DND-41 (cell line): ENCODE measurements around the gene ALB.

Source experiments
- ATAC-seq: fragments of 200-7000 bp; cut with Tn5 transposase; 3 replicates; pipeline ENCODE4 v1.9.1; 2021; ENCODE audit warnings: low read depth; ENCODE audit not compliant: insufficient read depth
- DNase-seq: peaks from one replicate; pipeline ENCODE4 v3.0.0-alpha.2; 2020
- H2AFZ ChIP-seq: 2 replicates; pipeline ENCODE4 v1.6.0; 2012; ENCODE audit warnings: low read depth, low read length
- H3K27ac ChIP-seq: 2 replicates; pipeline ENCODE4 v1.5.1; 2012; ENCODE audit warnings: low read length, inconsistent platforms
- H3K27me3 ChIP-seq: fragments of 200-600 bp; sonication (generic); 2 replicates; pipeline ENCODE4 v1.6.0; 2012; ENCODE audit warnings: low read length, mild to moderate bottlenecking, inconsistent platforms; ENCODE audit not compliant: insufficient read depth, poor library complexity
- H3K36me3 ChIP-seq: 2 replicates; pipeline ENCODE4 v1.5.1; 2012; ENCODE audit warnings: low read length, inconsistent platforms; ENCODE audit not compliant: insufficient read depth
- H3K4me1 ChIP-seq: 2 replicates; pipeline ENCODE4 v1.5.1; 2012; ENCODE audit warnings: mild to moderate bottlenecking, low read length; ENCODE audit not compliant: insufficient read depth
- H3K4me2 ChIP-seq: 2 replicates; pipeline ENCODE4 v1.6.0; 2012; ENCODE audit warnings: mild to moderate bottlenecking, moderate library complexity, low read length, inconsistent platforms; ENCODE audit not compliant: insufficient read depth
- H3K4me3 ChIP-seq, 2 experiments: fragments of 200-600 bp in 1 of 2; shearing (Covaris generic) in 1 of 2; 2 replicates each; pipeline ENCODE4 v1.5.1; 2012 to 2016; ENCODE audit warnings: inconsistent platforms in 2 of 2, low read length in 2 of 2, mild to moderate bottlenecking in 2 of 2, low read depth in 1 of 2, moderate library complexity in 1 of 2
- H3K79me2 ChIP-seq: 2 replicates; pipeline ENCODE4 v1.6.0; 2012; ENCODE audit warnings: low read length, inconsistent platforms; ENCODE audit not compliant: insufficient read depth
- H3K9ac ChIP-seq: 2 replicates; pipeline ENCODE4 v1.6.0; 2012; ENCODE audit warnings: low read depth, mild to moderate bottlenecking, inconsistent platforms, low read length, moderate library complexity
- H3K9me3 ChIP-seq: 2 replicates; pipeline ENCODE4 v1.5.1; 2012; ENCODE audit warnings: low read length, moderate library complexity, mild to moderate bottlenecking, inconsistent platforms; ENCODE audit not compliant: insufficient read depth, severe bottlenecking
- H4K20me1 ChIP-seq: 2 replicates; pipeline ENCODE4 v1.6.0; 2012; ENCODE audit warnings: low read length; ENCODE audit not compliant: insufficient read depth
- EZH2 ChIP-seq: IDR thresholded peaks from 3 replicates; pipeline ENCODE4 v1.6.1; 2012; ENCODE audit warnings: borderline replicate concordance, low read depth, mild to moderate bottlenecking, moderate library complexity, low read length, inconsistent platforms; ENCODE audit not compliant: severe bottlenecking
- TF ChIP-seq, protein P1 (sequence below): IDR thresholded peaks from 2 replicates; pipeline ENCODE4 v1.5.1; 2012; ENCODE audit warnings: borderline replicate concordance, low read length, moderate library complexity, mild to moderate bottlenecking; ENCODE audit not compliant: poor library complexity, severe bottlenecking; ENCODE audit errors: extremely low read depth

Gene ALB

DNA sequence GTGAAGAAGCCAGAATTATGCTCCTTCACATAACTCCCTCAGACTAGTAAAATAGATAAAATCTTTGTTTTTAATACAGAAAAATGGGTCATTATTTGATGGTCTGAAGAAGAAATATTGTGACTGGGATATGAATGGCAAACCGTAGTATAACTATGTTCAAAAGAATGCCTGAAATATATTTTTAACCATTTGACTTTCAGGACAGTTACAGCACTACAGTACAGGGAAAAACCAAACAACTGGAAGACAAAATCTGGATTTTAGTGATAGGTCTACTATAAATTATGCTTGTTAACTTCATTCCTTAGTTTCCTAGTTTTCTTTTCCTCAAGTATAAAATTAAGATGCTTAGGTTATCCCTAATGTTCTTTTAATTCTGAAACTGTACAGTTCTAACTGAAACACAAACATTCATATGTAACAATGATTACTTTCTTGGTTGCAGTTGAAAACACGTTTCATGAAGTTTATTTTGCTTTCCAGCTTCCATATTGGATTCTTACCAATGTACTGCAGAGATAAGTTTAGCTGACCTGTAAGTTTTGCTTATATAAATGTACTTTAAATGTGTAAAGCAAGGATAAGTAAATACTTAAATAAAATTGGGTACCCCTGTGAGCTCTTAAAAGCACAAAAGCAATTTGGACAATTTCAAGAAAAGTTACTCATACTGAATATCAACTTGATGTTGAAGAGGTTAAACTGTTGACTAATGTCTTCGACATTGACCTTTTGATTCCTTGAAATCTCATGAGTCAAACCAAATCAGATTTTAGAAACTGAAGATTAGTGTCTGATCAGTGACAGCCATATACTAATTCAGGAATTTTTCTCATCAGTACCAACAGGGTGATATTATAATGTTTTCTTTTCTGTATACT is 32.8 kb downstream of the ALB start:
- H3K9me3 ChIP-seq, result no peaks in the 10 kb centered on the region
- H3K4me2 ChIP-seq, result no peak overlapping the region

DNA sequence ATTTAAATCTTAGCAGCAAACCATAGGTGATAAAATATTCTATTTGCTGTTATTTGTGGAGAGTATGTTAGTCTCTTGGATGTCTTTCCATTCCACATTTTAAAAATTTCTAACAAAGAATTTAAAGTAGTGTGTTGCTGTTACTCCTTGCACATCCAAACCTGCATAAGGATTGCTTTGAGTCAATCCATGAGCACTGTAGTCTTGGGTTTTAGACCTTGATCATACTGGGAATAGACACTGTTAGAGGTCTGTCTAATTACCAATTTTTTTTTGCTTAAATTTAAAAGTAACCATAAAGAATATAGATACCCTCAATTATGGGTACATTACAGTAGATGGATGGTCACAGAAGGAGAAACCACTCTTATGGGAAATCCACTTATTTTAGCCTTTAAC is 33.5 kb downstream of the ALB start:
- no peaks in the 10 kb centered on the region for H3K9me3 ChIP-seq
- no peak overlapping the region for H2AFZ ChIP-seq
- no peak overlapping the region for H3K4me2 ChIP-seq
- TF ChIP-seq, protein P1, sequence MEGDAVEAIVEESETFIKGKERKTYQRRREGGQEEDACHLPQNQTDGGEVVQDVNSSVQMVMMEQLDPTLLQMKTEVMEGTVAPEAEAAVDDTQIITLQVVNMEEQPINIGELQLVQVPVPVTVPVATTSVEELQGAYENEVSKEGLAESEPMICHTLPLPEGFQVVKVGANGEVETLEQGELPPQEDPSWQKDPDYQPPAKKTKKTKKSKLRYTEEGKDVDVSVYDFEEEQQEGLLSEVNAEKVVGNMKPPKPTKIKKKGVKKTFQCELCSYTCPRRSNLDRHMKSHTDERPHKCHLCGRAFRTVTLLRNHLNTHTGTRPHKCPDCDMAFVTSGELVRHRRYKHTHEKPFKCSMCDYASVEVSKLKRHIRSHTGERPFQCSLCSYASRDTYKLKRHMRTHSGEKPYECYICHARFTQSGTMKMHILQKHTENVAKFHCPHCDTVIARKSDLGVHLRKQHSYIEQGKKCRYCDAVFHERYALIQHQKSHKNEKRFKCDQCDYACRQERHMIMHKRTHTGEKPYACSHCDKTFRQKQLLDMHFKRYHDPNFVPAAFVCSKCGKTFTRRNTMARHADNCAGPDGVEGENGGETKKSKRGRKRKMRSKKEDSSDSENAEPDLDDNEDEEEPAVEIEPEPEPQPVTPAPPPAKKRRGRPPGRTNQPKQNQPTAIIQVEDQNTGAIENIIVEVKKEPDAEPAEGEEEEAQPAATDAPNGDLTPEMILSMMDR, result no peak
- no peak for TF ChIP-seq EZH2
- no peaks in the 10 kb centered on the region for H3K36me3 ChIP-seq
- H3K9ac ChIP-seq, result no peak overlapping the region
- H3K4me3 ChIP-seq, result no peak overlapping the region
- DNase-seq (no peak), ATAC-seq (no peak)
- H3K27ac ChIP-seq, result no peak overlapping the region
- H3K4me1 ChIP-seq, result no peaks in the 10 kb centered on the region
- H4K20me1 ChIP-seq, result no peaks in the 10 kb centered on the region
- H3K79me2 ChIP-seq, result no peaks in the 10 kb centered on the region
- H3K27me3 ChIP-seq, result no peaks in the 10 kb centered on the region

More for the DNA sequence above, 32.8 kb downstream of the ALB start:
- ATAC-seq (no peak), DNase-seq (no peak)
- Histone ChIP-seq H4K20me1 (no peaks in the 10 kb centered on the region), H3K36me3 (no peaks in the 10 kb centered on the region), H3K27ac (no peak overlapping the region), H2AFZ (no peak overlapping the region), H3K27me3 (no peaks in the 10 kb centered on the region), H3K79me2 (no peaks in the 10 kb centered on the region), H3K4me3 (no peak overlapping the region), H3K9ac (no peak overlapping the region), H3K4me1 (no peaks in the 10 kb centered on the region)
- no peak for TF ChIP-seq EZH2
- TF ChIP-seq, protein P1, result no peak

DNA sequence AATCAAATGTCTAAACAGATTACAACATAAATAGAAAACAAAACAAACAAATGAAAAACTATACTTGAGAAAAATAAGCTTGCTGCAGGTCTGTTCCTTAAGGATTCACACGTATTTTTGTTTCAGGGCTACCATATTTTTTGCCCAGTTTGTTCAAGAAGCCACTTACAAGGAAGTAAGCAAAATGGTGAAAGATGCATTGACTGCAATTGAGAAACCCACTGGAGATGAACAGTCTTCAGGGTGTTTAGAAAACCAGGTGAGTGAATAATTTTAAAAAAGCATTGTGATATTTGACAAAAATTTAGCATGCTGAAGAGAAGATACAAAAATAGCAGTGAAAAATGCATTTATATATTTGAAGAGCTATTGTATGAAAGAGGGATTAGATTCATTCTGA is 34.0 kb downstream of the ALB start:
- Histone ChIP-seq H3K4me2 (no peak overlapping the region), H3K4me3 (no peak overlapping the region), H3K4me1 (no peaks in the 10 kb centered on the region), H3K36me3 (no peaks in the 10 kb centered on the region), H3K27me3 (no peaks in the 10 kb centered on the region), H3K27ac (no peak overlapping the region), H3K9ac (no peak overlapping the region), H3K9me3 (no peaks in the 10 kb centered on the region), H2AFZ (no peak overlapping the region), H4K20me1 (no peaks in the 10 kb centered on the region), H3K79me2 (no peaks in the 10 kb centered on the region)
- DNase-seq (no peak), ATAC-seq (no peak)
- TF ChIP-seq EZH2, result no peak
- TF ChIP-seq, protein P1, result no peak
